GM21825 (cell line): Measurements from ENCODE around the gene LRRC66.

Source experiments
- ATAC-seq: cut with Tn5 transposase; IDR thresholded peaks from one replicate; pipeline ENCODE4 v1.9.1; 2021; ENCODE audit warnings: mild to moderate bottlenecking, moderate library complexity; ENCODE audit not compliant: unreplicated experiment

The LRRC66 gene, protein sequence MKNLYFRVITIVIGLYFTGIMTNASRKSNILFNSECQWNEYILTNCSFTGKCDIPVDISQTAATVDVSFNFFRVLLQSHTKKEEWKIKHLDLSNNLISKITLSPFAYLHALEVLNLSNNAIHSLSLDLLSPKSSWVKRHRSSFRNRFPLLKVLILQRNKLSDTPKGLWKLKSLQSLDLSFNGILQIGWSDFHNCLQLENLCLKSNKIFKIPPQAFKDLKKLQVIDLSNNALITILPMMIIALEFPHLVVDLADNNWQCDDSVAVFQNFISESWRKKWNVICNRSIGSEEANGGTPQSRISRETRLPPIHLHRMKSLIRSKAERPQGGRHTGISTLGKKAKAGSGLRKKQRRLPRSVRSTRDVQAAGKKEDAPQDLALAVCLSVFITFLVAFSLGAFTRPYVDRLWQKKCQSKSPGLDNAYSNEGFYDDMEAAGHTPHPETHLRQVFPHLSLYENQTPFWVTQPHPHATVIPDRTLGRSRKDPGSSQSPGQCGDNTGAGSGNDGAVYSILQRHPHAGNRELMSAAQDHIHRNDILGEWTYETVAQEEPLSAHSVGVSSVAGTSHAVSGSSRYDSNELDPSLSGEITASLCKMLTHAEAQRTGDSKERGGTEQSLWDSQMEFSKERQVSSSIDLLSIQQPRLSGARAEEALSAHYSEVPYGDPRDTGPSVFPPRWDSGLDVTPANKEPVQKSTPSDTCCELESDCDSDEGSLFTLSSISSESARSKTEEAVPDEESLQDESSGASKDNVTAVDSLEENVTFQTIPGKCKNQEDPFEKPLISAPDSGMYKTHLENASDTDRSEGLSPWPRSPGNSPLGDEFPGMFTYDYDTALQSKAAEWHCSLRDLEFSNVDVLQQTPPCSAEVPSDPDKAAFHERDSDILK

DNA sequence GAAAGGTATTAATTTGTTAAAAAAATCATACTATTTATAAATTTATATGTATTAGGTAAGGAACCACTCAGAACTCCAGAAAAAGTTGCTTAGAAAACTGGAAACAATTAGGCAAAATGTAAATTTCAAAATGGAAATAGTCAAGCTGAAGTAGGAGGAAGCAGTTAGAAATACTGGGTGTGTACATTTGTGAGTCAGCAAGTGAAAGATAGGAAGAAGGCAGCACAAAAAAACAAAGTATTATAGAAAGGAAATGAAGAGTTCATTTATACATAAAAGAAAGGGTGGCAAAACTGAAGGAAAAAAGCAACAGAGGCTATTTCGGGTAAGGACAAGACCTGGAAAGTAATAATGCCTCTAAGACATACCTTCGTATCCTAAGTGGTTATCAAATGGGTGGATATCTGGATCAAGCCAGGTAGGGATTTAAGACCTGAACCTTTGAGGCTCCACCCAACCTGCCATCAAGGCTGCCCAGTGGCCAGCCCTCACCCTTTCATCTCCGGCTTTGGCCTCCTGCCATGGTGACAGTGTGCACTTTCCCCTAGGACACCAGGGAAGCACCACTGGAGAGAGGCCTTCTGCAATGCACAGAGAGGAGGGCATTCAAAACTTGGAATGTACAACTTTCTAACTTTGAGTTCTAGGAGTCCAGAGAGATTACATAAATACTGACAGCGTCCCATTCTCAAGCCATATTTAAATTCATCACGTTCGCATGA lies at the start of gene LRRC66:
Gene LRRC66 (minus strand): TSS at position 428 of the 722 bp plus-strand sequence. CDS start 2,750 bp downstream, outside the sequence.
- no peak for ATAC-seq

- ATAC-seq, result no peak
Measured at GRCh38 chr4:52069571-52069970, 49.4 kb upstream of the LRRC66 start.

- ATAC-seq, result no peak
Measured at GRCh38 chr4:52059372-52059771, 39.2 kb upstream of the LRRC66 start.

GRCh38 chr4:52058275-52058674 lies 38.1 kb upstream of the LRRC66 start:
- ATAC-seq, result no peak

DNA sequence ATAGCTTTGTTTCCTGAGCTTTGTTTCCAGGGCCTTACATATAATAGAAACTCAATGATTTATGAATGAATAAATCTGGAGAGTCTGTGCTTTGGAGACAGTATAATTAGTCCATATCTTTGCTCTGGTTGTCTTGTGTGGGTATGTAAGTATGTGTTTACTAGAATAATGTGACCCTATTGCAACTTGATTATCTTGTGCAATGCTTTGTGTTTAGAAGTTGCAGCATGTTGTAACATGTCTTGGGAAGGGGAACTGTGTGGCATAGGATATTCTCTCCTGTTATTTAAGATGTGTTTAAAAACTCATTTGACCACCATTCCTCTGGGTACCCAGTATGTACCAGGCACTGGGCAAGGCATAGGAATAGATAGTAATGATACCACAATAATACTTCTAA lies 37.0 kb upstream of the LRRC66 start:
- ATAC-seq, result no peak

DNA sequence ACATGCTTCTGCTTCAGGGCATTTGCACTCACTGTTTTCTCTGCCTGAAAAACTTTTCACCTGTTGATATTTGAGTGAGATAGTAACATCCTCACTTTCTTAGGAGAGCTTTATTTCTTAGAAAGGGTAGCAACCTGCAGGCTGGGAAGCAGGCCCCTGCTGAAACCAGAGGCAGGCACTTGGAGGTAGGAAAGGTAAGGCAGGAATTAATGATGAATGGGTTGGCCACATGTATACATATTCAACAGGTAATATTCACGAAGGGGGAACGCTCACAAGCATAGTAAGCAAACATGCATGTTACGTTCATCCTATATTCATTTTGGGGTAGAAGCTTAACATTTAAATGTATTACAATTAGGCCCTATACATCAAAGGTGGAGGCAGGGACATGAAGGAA lies 34.1 kb upstream of the LRRC66 start:
- ATAC-seq, result no peak

DNA sequence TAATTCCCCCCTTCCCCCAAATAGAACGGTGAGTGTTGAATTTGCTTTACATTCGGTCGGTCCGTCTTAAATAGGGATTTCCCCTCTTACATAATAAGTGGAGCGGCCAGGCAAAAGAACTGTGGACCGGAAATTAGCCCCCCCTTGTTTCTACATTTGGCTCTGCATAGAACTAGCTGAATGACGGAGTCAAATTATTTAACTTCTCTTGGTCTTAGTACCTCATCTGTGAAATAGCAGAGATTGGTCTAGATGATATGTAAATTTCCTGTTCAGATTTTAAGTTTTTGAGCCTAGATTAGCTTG lies 32.3 kb upstream of the LRRC66 start:
- ATAC-seq, result peak; percentile 60

DNA sequence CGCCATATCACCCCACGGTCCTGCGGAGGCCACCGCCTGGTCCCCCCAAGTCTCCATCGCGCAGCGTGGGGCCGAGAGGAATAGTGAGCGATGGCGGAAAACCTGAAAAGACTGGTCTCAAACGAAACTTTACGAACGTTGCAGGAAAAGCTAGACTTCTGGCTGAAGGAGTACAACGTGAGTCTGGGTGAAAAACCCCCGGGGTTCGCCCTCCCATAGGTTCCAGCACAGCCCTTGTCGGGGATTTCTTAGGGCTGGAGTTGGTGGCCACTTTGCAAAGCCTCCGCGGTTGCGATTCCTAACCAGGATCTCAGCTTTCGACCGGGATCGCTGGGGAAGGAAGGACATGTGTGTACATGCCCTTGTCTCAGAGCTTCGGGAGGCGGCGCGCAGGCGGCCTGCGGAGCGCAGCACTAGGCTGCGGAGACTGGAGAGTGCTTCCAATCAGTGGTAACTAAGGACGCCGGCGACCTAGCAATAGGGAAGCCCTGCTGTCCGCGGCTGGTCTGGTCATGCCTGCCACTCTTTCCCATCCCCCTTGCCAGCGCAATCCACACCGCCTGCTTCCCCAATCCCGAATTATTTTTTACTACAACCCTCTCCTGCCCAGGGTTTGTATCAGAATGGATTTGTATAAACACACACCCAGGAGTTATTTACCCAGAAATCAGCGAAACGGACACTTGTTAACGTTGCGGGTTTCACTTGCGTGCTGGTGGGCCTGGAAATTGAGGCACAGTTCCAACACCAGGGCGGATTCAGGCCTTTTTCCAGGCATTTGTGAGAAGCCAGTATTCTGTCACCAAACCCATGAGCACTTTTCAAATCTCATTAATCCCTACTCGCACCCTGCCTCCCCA lies 31.7 kb upstream of the LRRC66 start:
- ATAC-seq, result peak; percentile 49

- peak; percentile 53 for ATAC-seq
Measured at GRCh38 chr4:52051213-52051614, 31.1 kb upstream of the LRRC66 start, which contains the start of gene SPATA18. SPATA18 (plus strand) TSS chr4:52051304; CDS start chr4:52051705, 401 bp downstream.

DNA sequence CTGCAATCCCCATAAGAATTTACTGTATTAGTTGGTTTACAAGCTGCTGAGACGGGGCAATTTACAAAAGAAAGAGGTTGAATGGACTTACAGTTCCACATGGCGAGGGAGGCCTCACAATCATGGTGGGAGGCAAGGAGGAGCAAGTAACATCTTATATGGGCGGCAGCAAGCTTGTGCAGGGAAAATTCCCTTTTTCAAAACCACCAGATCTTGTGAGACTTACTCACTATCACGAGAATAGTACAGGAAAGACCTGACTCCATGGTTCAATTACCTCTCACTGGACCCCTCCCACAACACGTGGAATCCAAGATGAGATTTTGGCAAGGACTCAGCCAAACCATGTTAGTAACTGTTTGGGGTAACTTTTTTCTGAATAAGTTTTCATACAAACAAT lies 29.1 kb upstream of the LRRC66 start:
- ATAC-seq, result no peak

- no peak for ATAC-seq
Measured at GRCh38 chr4:52045028-52045427, 24.9 kb upstream of the LRRC66 start.

GRCh38 chr4:52038103-52038912 lies 18.1 kb upstream of the LRRC66 start, which contains the start of gene SGCB:
SGCB (minus strand) TSS chr4:52038299; CDS start chr4:52038259, 40 bp downstream.
- ATAC-seq, result peak; percentile 96

DNA sequence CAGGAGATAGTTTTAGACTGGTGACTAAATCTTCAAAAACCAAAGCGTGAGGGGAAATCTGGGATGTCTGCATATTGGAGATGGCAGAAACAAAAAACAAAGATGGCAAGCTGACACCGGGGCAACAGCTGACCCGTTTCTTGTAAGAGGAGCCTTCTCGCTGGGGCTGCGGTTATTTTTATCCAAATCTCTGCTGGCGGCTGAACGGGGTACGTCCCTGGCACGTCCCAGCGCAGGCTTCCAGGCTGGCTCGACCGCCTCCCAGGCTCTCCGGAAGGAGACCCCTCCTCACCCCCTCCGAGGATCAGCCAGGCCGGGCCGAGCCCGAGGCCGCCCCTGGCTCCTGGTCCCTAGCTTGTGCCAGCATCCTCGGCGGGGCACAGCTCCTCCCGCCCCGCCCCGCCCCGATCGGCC lies 17.5 kb upstream of the LRRC66 start:
- ATAC-seq, result peak; percentile 60

DNA sequence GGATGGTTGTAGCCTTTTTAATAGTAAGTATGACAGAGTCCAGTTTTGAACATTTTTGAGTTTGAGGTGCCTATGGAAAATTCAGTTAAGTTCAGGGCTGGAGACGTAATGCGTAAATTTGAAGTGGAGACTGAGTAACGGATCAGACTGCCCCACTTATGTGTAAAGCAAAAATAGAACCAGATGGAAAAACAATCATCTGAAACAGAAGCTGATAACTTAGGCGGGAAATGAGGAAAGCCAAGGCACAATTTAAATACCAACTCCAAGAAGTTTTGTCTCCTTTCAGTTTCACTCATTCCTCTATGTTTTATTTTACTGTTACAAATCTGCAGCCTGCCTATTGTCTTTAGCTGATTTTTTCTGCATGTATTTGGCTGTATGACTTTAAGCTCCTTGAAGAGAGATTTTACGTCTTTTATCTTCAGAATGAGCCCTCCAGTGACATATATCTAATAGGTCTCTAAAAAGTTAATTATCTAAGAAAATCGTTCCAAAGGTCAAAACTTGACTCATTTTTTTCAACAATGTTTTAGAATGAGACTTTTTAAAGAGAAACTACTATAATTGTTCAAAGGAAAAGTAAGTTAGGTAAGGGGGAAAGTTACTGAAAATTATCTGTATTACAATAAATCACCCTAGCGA lies 16.8 kb upstream of the LRRC66 start:
- no peak for ATAC-seq

DNA sequence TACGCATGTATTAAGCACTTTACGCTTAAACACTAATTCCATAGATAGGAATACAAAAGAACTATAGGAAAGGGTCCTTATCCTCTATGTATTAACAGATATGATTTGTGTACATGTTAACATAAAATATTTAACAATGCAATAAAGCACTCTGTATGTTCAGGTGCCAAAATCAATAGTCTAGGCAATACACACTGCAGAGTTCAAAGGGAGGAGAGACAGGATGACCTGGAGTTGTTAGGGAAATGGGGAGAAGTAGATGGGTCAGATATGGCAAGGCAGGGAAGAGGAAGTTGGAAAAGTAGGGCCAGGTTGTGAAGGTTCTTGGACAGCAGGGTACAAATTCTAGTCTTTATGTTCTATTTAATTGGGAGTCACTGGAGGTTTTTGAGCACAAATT lies 15.0 kb upstream of the LRRC66 start:
- ATAC-seq, result no peak

GRCh38 chr4:52032005-52032404 lies 11.8 kb upstream of the LRRC66 start:
- ATAC-seq, result no peak

DNA sequence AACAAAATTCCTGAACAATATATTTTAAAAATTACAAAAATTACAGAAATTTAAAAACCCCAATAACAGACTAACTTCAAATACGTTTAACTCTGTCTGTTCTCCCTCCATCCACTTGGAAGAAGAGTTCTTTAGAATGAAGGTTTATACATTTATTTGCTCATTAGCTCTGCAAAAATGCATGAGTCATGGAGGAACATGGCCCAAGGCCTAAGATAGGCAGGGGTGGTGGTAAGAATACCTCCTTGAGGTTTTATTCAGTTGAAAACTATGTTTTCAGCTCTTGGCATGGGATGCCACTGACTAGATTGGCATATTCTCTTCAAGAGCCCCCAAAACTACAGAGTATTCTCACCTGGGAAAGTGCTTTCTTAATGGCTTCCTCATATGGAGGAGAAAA lies 8.8 kb upstream of the LRRC66 start:
- no peak for ATAC-seq

- no peak for ATAC-seq
Measured at GRCh38 chr4:52017814-52018213, 2.3 kb downstream of the LRRC66 start.

DNA sequence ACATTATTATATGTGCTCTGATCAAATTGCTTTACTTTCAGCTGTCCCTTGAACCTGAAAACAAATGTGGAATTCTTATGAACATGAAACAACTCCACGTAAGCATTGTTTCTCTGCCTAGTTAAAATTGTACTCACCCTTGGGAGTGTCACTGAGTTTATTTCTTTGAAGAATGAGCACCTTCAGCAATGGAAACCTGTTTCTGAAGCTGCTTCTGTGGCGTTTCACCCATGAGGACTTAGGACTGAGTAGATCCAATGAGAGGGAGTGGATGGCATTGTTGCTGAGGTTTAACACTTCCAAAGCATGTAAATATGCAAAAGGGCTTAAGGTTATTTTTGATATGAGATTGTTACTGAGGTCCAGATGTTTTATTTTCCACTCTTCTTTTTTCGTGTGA lies 3.2 kb downstream of the LRRC66 start:
- ATAC-seq, result no peak
